ENCODE results near the gene TMC6.
A peak's percentile ranks its signal among the peaks of the same experiment; 100 is the strongest.

Gene TMC6

DNA sequence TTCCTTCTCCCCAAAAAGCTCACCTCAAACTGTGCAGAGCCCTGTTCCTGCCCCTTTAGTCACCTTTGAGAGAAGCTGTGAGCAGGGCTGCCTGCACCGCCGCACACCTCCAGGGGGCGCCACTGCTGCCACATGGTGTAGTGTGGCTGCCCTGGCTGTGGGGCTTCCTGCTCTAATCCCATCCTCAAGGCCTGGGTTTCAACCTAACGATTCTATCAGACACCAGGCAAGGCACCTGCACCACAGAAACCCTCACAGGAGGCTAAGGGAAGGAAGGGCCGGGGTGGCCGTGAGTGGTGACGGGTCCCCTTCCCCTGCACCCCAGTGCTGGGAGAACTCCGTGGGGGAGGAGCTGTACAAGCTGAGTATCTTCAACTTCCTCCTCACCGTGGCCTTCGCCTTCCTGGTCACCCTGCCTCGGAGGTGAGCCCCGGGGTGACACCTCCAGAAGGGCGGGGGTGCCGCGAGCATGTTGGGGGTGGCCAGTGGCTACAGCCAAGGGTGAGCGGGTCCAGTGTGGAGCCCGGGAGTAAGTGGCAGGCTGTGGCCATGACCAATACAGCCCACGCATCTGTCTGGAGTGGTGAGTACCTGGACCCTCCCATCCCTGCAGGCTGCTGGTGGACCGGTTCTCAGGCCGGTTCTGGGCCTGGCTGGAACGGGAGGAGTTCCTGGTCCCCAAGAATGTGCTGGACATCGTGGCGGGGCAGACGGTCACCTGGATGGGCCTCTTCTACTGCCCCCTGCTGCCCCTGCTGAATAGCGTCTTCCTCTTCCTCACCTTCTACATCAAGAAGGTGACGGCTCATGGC lies 9.0 kb upstream of the TMC6 start:
- DNase-seq (ENCODE audit: low read depth in 2 of 2), result no peak

DNA sequence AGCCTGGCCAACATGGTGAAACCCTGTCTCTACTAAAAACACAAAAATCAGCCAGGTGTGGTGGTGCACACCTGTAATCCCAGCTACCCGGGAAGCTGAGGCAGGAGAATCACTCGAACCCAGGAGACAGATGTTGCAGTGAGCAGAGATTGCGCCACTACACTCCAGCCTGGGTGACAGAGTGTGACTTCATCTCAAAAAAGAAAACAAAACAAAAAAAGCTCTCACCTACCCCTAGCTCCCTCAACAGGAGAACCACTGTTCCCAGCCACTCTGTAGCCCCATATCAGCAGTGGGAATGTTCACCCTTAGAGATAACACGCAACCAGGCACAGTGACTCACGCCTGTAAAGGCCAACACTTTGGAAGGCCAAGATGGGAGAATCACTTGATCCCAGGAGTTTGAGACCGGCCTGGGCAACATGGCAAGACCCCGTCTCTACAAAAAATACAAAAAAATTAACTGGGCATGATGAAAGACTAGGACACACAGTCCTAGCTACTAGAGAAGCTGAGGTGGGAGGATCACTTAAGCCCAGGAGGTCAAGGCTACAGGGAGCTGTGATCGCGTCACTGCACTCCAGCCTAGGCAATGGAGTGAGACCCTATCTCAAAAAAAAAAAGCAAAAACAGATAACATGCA lies 7.4 kb upstream of the TMC6 start:
- no peak for DNase-seq (ENCODE audit: low read depth in 2 of 2)

DNA sequence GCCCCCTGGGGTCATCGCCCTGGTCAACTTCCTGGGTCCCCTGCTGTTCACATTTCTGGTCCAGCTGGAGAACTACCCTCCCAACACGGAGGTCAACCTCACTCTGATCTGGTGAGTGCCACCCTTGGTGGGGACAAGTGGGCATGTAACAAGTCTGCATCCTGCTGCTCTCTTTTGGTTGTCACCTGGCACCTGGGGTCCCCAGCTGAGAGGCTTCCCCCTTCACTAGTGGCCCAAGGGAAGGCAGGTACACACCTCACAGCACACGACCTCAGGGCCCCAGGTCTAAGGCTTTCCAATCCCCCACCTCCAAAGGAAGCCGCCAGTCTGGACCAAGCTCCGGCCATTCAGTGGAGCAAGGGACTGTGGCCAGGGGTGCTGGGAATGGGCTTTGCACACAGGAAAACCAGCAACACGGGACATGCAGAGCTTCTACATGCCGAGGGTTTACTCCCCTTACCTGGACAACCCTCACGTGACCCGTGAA lies 6.4 kb upstream of the TMC6 start:
- DNase-seq (ENCODE audit: low read depth in 2 of 2), result no peak

DNA sequence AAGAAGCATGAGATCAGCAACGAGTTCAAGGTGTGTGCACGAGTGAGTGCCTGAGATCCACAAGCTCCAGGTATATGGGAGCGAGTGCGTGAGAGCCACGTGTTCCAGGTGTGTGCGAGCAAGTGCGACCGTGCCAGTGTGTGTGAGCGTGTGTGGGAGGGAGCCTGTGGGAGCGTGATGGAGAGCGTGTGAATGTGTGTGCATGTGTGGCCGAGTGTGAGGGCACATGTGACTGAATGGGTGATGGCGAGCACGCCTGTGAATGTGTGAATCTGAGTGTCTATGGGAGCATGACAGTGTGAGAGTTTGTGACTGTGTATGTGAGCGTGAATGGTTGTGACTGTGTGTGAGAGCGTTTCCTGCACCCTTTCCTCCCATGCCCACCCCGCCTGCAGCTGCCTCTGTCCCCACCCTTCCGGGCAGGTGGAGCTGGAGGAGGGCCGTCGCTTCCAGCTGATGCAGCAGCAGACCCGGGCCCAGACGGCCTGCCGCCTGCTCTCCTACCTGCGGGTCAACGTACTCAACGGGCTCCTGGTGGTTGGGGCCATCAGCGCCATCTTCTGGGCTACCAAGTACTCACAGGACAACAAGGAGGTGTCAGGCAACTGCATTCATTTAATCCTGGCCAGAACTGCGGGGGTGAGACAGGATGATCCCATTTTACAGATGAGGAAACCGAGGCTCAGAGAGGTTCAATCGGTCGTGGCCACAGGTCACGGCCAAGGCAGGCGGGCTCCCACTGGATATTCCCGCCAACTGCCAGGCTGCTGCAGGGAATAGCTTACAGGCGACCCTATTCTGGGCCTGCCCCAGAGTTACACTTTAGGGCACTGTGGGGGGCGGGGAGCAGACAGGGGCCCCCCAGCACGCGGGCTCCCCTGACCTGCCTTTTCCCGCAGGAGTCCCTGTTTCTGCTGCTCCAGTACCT lies 5.7 kb upstream of the TMC6 start:
- DNase-seq (ENCODE audit: low read depth in 2 of 2), result peak in 1 of 2 donors; percentile 62

DNA sequence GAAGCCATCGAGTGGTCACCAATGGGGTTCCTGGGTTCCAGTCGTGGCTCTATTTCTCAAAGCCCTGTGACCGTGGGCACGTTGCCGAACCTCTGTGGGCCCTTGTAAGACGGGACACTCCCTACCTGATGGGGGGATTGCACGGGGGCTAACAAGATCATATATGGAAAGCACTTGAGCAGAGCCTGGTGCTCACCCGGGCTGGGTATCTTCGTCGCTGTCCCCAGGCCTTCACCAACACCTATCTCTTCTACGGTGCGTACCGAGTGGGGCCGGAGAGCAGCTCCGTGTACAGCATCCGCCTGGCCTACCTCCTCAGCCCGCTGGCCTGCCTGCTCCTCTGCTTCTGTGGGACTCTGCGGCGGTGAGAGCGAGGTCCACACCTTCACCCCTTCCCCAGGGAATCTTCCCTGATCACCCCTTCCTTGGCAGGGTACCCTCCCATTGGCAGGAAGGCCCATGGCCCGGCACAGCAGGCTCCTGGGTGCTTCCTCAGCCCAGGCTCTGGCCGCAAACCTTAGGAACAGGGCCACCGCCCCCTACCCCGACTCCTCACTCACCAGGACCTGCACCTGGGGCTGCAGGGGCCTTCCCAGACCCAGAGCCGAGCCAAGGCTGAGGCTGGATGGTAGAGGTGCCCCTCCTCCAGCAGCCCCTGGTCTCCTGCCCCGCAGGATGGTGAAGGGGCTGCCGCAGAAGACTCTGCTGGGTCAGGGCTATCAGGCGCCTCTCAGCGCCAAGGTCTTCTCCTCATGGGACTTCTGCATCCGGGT lies 4.8 kb upstream of the TMC6 start:
- DNase-seq (ENCODE audit: low read depth in 2 of 2), result no peak

- no peak for DNase-seq (ENCODE audit: low read depth in 2 of 2)
Measured at GRCh38 chr17:78132767-78133178, 4.2 kb upstream of the TMC6 start.

DNA sequence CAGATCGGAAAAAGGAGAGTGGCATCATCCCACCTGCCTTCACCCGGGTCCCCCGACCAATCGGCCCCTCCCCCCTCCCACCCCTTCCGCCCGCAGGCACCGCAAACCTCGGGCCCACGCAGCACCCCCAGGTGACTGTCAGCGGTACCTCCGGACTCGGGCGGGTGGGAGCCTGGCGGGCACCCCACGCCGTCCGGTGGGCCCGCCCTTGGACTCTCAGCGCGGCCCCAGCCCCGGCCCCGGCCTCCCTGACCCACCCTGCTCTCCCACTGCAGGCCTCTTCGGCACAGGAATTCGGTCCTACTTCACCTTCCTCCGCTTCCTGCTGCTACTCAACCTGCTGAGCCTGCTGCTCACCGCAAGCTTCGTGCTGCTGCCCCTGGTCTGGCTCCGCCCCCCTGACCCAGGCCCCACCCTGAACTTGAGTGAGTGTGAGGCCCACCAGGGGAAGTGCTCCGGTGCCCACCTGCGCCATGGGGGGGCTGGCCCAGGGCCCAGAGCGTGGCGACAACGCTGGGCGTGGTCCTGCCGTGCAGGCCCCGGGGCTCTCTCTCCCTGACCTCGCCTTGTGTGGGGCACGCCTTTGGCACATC lies 3.6 kb upstream of the TMC6 start:
- no peak for DNase-seq (ENCODE audit: low read depth in 2 of 2)

GRCh38 chr17:78131172-78132083 lies 2.9 kb upstream of the TMC6 start:
- no peak for DNase-seq (ENCODE audit: low read depth in 2 of 2)

DNA sequence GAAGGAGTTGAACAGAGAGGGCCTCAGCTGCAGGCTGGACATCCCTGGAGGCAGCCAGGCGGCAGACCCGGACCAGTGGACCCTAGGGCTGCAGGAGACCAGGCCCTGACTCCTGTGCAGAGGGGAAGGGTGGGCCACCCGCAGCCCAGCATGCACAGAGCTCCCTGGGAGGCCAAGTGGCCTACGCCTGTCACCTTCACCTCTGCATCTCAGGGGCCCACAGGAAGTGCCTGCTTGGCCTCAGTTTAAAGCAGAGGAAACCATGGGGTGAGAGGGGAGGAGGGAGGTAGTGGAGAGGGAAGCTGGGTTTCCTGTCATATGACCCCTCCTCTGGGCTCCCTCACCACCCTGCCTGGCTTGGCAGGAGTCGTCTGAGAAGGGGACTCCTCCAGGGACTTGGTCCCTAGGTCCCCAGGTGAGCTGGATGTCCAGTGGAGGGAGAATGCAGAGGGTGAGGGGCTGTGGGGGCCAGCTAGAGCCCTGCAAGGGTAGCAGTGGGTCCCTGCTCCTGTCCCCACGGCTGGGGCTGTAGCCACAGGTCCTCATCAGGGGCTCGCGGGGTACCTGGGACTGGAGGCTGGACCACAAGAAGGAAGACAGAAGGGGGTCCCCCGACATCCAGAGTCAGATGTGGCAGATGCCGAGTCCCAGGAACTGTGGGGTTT lies 2.0 kb upstream of the TMC6 start, which contains the start of gene TMC8:
Gene TMC8, plus strand, starts transcription at position 335 of the 665 bp plus-strand sequence. CDS start 818 bp downstream, outside the sequence.
- no peak for DNase-seq (ENCODE audit: low read depth in 2 of 2)

- no peak for DNase-seq (ENCODE audit: low read depth in 2 of 2)
Measured at GRCh38 chr17:78130090-78130436, 1.5 kb upstream of the TMC6 start.

DNA sequence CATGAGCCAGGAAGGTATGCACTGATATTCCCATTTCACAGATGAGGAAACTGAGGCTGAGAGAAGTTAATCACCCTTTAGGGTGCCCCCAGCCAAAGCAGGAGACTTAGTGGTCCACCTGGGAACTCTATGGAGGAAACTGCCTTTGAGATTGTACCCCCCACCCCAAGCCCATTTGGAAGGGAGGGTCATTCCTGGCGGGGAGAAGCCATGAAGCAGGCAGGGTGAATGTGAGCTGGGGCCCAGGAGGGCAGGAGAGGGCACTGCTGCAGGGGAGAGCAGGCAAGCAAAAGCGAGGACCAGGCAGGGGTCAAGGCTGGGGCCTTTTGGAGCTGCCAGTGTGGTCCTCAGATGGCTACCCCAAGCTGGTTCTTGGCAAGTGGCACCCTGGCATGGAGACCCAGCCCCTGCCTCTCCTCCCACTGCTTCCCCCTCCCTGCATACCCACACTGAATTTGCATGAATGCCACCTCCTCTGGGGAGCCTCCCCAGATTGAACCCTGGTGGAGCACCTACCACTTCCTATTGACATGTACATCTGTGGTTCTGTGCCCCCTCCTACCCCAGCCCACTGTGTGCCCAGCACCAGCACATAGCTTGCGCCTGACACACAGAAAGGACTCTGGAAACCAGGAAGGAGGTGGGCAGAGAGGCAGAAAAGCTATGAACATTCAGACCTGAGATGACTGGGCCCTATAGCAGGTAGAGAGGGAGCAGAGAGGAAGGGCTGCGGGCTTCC lies 965 bp upstream of the TMC6 start:
- DNase-seq (ENCODE audit: low read depth in 2 of 2), result no peak

DNA sequence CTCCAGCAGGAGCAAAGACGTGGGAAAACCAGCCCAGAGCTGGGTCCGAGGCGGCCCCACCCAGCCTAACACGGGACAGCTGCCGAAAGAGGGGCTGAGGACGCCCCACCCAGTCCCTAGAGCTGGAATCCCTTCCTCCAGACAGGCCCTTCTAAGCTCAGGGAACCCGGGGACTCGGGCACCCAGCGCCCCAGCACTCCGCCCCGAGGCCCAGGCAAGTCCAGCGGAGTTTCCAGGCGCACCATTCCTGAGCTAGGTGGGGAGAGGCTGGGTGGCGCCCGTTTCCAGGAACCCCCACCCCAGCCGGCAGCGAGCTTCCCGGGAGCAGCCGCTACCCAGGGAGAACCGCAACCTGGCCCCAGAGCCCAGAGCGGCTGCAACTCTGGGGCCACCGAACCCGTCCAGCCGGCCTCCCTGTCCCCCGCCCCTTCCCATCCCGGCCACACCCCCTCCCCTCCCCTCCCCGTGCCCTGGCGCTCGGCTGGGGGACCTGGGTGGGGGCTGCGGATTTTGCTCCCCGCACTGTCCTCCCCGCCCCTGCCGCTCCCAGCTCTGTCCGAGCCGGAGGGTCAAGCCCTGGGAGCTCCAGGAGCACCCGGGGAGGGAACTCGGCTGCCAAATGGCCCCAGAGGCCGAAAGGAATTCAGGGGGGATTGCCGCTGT lies 536 bp downstream of the TMC6 start:
- DNase-seq (ENCODE audit: low read depth in 2 of 2), result no peak

DNA sequence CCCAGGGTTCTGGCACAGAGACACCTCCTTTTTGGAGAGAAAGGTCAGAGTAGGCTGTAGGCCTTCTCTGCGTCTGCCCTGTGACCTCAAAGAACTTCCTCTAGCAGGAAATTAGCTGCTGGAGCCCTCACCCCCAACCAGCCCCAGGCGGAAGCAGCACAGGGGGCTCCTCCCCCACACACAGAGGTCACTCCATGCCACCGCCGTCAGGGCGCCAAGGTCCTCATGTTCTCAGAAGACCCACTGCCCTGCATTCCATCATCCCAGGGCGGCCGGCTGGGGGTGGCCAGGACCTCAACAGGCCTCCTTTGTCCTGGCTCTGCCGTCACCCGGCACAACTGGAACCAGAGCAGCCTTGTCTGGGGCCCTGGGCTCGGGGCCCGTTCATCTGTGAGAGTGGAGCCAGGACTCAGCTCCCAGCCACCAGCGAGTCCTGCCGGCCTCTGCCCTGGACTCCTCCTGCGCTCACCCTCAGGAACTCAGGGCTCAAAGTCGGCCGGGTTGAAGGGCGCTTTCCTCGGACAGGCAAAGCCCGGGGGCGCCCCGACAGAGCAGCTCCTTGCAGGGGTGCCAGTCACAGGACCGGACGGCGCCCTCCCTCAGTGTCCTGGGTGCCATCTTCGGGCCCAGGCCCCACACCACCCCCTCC lies 1.2 kb downstream of the TMC6 start:
- DNase-seq (ENCODE audit: low read depth in 2 of 2), result no peak

DNA sequence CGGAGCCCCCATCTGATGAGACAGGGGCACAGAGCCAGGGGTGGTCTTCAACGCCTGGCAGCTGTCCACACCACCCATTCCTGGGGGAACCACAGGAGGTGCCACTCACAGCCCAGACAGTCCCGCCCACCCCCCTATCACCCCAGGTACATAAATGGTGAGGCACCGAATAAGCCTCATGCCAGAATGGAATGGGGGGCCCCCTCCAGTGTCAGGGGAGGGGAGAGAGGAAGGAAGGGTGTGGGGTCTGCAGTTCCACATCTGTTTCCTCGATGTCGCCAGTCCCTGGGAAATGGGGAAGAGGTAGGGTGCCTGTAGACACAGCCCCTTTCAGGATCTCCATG lies 1.7 kb downstream of the TMC6 start:
- no peak for DNase-seq (ENCODE audit: low read depth in 2 of 2)

GRCh38 chr17:78125976-78126894 lies 2.3 kb downstream of the TMC6 start:
- no peak for DNase-seq (ENCODE audit: low read depth in 2 of 2)

GRCh38 chr17:78125138-78125913 lies 3.2 kb downstream of the TMC6 start:
- no peak for DNase-seq (ENCODE audit: low read depth in 2 of 2)

All from stimulated activated CD4-positive, alpha-beta T cell treated with anti-CD3 and anti-CD28 coated beads, Interleukin-1b, Interleukin-23, amount 100 ng/mL, for 1 hour (primary cell).